ENCODE measurements around the gene ITPKB. TPM values are rescaled to one million over a fixed set of nuclear protein-coding genes. Genes with fewer than 3 reads are reported as not detected.

The ITPKB gene
- total and polyA plus RNA-seq, 2 of the 13 experiments (the other 11 are each of a cell fraction or from before 2014, with no cell fraction given): not detected

DNA sequence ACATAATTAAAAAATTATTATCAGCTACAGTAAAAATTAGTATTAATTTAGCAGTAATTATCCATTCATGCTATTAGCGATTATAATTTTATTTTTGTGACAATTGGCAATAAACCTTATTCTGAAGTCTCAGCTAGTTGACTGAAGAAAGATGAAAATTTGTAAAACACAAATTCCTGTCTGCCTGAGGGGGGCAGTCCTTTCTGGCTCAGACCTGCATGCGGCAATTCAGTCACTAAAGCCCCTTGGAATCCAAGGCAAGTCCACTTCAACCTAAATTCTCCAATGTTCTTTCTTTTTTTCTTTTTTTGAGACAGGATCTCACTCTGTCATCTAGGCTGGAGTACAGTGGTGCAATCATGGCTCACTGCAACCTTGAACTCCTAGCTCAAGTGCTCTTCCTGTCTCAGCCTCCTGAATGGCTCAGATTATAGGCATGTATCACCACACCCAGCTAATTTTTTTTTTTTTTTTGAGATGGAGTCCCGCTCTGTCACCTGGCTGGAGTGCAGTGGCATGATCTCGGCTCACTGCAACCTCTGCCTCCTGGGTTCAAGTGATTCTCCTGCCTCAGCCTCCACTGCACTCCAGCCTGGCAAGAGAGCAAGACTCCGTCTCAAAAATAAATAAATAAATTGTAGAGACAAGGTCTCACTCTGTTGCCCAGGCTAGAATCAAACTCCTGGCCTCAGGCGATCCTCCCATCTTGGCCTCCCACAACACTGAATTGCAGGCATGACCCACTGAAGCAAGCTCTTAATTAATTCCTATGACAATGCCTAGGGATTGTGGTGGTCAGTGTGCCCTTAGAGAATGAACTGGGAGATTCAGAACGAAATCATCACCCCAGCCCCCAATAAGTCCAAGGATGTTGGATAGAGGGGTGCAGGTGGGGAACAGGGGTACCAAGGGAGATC lies 24.2 kb upstream of the ITPKB start (continued):
- TF ChIP-seq HMG20A (CRISPR knock-in tag; IDR thresholded peaks at IDR 0.05; ENCODE audit: borderline replicate concordance): no peak
- no peak for TF ChIP-seq HIVEP1 (CRISPR knock-in tag; IDR thresholded peaks at IDR 0.05)
- TF ChIP-seq KDM5A (IDR thresholded peaks at IDR 0.05; ENCODE audit: borderline replicate concordance, low read length): no peak

- H3K27me3 ChIP-seq (ENCODE audit: control insufficient read depth in 1 of 2, insufficient read depth in 2 of 2, low read length in 2 of 2): peaks cover 0 to 28% of the 10 kb centered on the region in 2 experiments; a peak in 4 of 5 replicates
- H3K4me1 ChIP-seq (ENCODE audit: insufficient read depth, low read length): no peaks in the 10 kb centered on the region
- 2% methylated on average over 4 of the region's 4 CpGs for WGBS (ENCODE audit: low lambda C conversion rate)
- ChIA-PET CTCF (ENCODE audit: low intra/inter-chr PET ratio, low total read pairs) (no interaction called here), POLR2A (no interaction called here)
- H3K79me2 ChIP-seq (ENCODE audit: insufficient read depth, low read length): no peaks in the 10 kb centered on the region
- in situ Hi-C loops (cut with HindIII; ENCODE audit: extremely low pct_ligation_motif_present, low pct_unique_long_range_greater_than_20kb): no loop called here
- DNase-seq (ENCODE audit: low spot score) (no peak), FAIRE-seq (no peak), ATAC-seq (no peak)
- no peaks in the 10 kb centered on the region for H3K36me3 ChIP-seq (replicated peaks in 1 of 2; ENCODE audit: control insufficient read depth in 1 of 2, insufficient read depth in 2 of 2, low read length in 2 of 2)
- intact Hi-C loops (cut with micrococcal nuclease; ENCODE audit: unreplicated experiment): no loop called here
- BruUV-seq (replicated peaks): no TSS peak
- H3K9me3 ChIP-seq (ENCODE audit: low read length): no peaks in the 10 kb centered on the region
- H3K4me3 ChIP-seq (replicated peaks in 1 of 3; ENCODE audit: insufficient read depth in 1 of 3, low read depth in 2 of 3, low read length in 3 of 3): no peak overlapping the region
- no peak overlapping the region for H3K4me2 ChIP-seq (ENCODE audit: low read depth, low read length)
- no peak overlapping the region for H3K9ac ChIP-seq (ENCODE audit: insufficient read depth, low read depth, low read length)
- H2AFZ ChIP-seq (ENCODE audit: low read length): no peak overlapping the region
- TF ChIP-seq PRDM15 (CRISPR knock-in tag; IDR thresholded peaks at IDR 0.05) (no peak), ZNF691 (CRISPR knock-in tag; IDR thresholded peaks at IDR 0.05; ENCODE audit: borderline replicate concordance, low read depth) (no peak), ZNF615 (CRISPR knock-in tag; IDR thresholded peaks at IDR 0.05; ENCODE audit: borderline replicate concordance) (no peak), IRF1 (CRISPR knock-in tag; IDR thresholded peaks at IDR 0.05; ENCODE audit: low read depth) (no peak), WIZ (CRISPR knock-in tag; IDR thresholded peaks at IDR 0.05) (no peak), ZNF83 (CRISPR knock-in tag; IDR thresholded peaks at IDR 0.05; ENCODE audit: borderline replicate concordance) (no peak), ZBTB7B (CRISPR knock-in tag; IDR thresholded peaks at IDR 0.05) (no peak), MEIS2 (CRISPR knock-in tag; IDR thresholded peaks at IDR 0.05) (no peak), ZNF432 (CRISPR knock-in tag; IDR thresholded peaks at IDR 0.05; ENCODE audit: borderline replicate concordance) (no peak), ZNF816 (CRISPR knock-in tag; IDR thresholded peaks at IDR 0.05; ENCODE audit: borderline replicate concordance) (no peak), CHD2 (IDR thresholded peaks at IDR 0.05; ENCODE audit: low read depth, low read length) (no peak)
- H3K27ac ChIP-seq (ENCODE audit: extremely low read length, insufficient read depth, low read length): no peak overlapping the region
- no peaks in the 10 kb centered on the region for H4K20me1 ChIP-seq (ENCODE audit: insufficient read depth, low read length)
Measured at GRCh38 chr1:226762055-226762454, 23.0 kb upstream of the ITPKB start.
